Mammary epithelial cell (primary cell): Measurements from ENCODE around the gene RYR2.

Experiments used
- CTCF ChIP-seq, 2 donors: IDR thresholded peaks in 1 of 2; conservative IDR thresholded peaks in 1 of 2; 2 replicates each; pipeline ENCODE4 v1.5.1; 2011 to 2012; ENCODE audit warnings: inconsistent platforms in 2 of 2, low read length in 2 of 2, mild to moderate bottlenecking in 2 of 2, control low read depth in 1 of 2, low read depth in 1 of 2; ENCODE audit not compliant: insufficient read depth in 1 of 2; ENCODE audit errors: extremely low read depth in 1 of 2
- EZH2 ChIP-seq: IDR thresholded peaks from 2 replicates; pipeline ENCODE4 v1.6.1; 2012; ENCODE audit warnings: low read length, inconsistent platforms, borderline replicate concordance

GRCh38 chr1:237296861-237297260 lies 254.9 kb downstream of the RYR2 start:
- TF ChIP-seq EZH2: no peak
- TF ChIP-seq CTCF (conservative IDR thresholded peaks at IDR 0.05 in 1 of 2, IDR thresholded peaks at IDR 0.05 in 1 of 2; ENCODE audit: extremely low read depth in 1 of 2, insufficient read depth in 1 of 2, low read depth in 1 of 2, low read length in 2 of 2): no peak
